ENCODE data around the gene DISP2.

- TF ChIP-seq EZH2phosphoT487 (conservative IDR thresholded peaks at IDR 0.05; ENCODE audit: low read length) (no peak), CTCF (IDR thresholded peaks at IDR 0.05; ENCODE audit: insufficient read depth, low read length, poor library complexity, severe bottlenecking) (peak; percentile 29)
Observed at GRCh38 chr15:40358471-40359353, 693 bp downstream of the DISP2 start.
